ENCODE data around the gene MARS2. TPM values are rescaled to one million over a fixed set of nuclear protein-coding genes. Genes with fewer than 3 reads are reported as not detected.

MARS2 gene
- total and polyA plus RNA-seq, 4 donors = 3.7 to 12.3 (median 8.6) TPM

GRCh38 chr2:197711578-197711977, 6.4 kb downstream of the MARS2 start:
- TF ChIP-seq FOXA2 (IDR thresholded peaks at IDR 0.05) = no peak
- no peak for TF ChIP-seq MAX (IDR thresholded peaks at IDR 0.05)
- H3K27ac ChIP-seq (ENCODE audit: low read depth in 1 of 2, low read length in 2 of 2) = no peak overlapping the region
- no peaks in the 10 kb centered on the region for H3K9me3 ChIP-seq (ENCODE audit: control insufficient read depth in 4 of 4, low read length in 3 of 4)
- peaks cover 0 to 3% (median 1%) of the 10 kb centered on the region in 4 donors for H3K36me3 ChIP-seq (ENCODE audit: control insufficient read depth in 4 of 4, insufficient read depth in 3 of 4, low read depth in 1 of 4, low read length in 3 of 4)
- no peak overlapping the region for H3K9ac ChIP-seq (ENCODE audit: low read depth in 1 of 2, low read length in 2 of 2)
- H3K4me3 ChIP-seq (ENCODE audit: low read depth in 1 of 3, low read length in 3 of 3) = no peak overlapping the region
- no peak for DNase-seq (ENCODE audit: low spot score)
- H3K27me3 ChIP-seq (ENCODE audit: control insufficient read depth in 4 of 4, insufficient read depth in 4 of 4, low read length in 3 of 4) = no peaks in the 10 kb centered on the region
- H3K4me1 ChIP-seq (ENCODE audit: control insufficient read depth in 4 of 4, insufficient read depth in 4 of 4, low read length in 3 of 4) = peaks cover 2 to 23% (median 22%) of the 10 kb centered on the region in 4 donors

GRCh38 chr2:197713271-197713670, 8.1 kb downstream of the MARS2 start:
- TF ChIP-seq HNF4G (IDR thresholded peaks at IDR 0.05) = no peak
- TF ChIP-seq FOXA2 (IDR thresholded peaks at IDR 0.05) = no peak
- no peak for TF ChIP-seq EGR1 (IDR thresholded peaks at IDR 0.05; ENCODE audit: low read depth in 2 of 2)
- TF ChIP-seq RXRA (IDR thresholded peaks at IDR 0.05) = no peak
- no peak for TF ChIP-seq MAX (IDR thresholded peaks at IDR 0.05)
- TF ChIP-seq TAF1 (conservative IDR thresholded peaks at IDR 0.05) = no peak
- TF ChIP-seq YY1 (IDR thresholded peaks at IDR 0.05) = no peak
- TF ChIP-seq GABPA (IDR thresholded peaks at IDR 0.05 in 1 of 2, conservative IDR thresholded peaks at IDR 0.05 in 1 of 2) = no peak
- no peak for TF ChIP-seq NR2F2 (IDR thresholded peaks at IDR 0.05)
- TF ChIP-seq CTCF (IDR thresholded peaks at IDR 0.05; ENCODE audit: low read depth, low read length, missing input control) = no peak
- TF ChIP-seq REST (IDR thresholded peaks at IDR 0.05) = no peak
- TF ChIP-seq FOXA1 (IDR thresholded peaks at IDR 0.05) = no peak
- no peak for TF ChIP-seq JUND (IDR thresholded peaks at IDR 0.05)
- TF ChIP-seq RAD21 (IDR thresholded peaks at IDR 0.05) = no peak
- TF ChIP-seq ZBTB33 (IDR thresholded peaks at IDR 0.05) = no peak
- no peak for TF ChIP-seq ATF3 (IDR thresholded peaks at IDR 0.05)
- TF ChIP-seq SP1 (IDR thresholded peaks at IDR 0.05) = no peak
- TF ChIP-seq HNF4A (conservative IDR thresholded peaks at IDR 0.05) = no peak
- no peak for DNase-seq (ENCODE audit: low spot score)
- H3K27ac ChIP-seq (ENCODE audit: low read depth in 1 of 2, low read length in 2 of 2) = no peak overlapping the region
- peaks cover 0 to 3% (median 1%) of the 10 kb centered on the region in 4 donors for H3K36me3 ChIP-seq (ENCODE audit: control insufficient read depth in 4 of 4, insufficient read depth in 3 of 4, low read depth in 1 of 4, low read length in 3 of 4)
- H3K9me3 ChIP-seq (ENCODE audit: control insufficient read depth in 4 of 4, low read length in 3 of 4) = no peaks in the 10 kb centered on the region
- 72% methylated on average over 3 of the region's 3 CpGs for WGBS
- peaks cover 0 to 7% (median 7%) of the 10 kb centered on the region in 4 donors for H3K4me1 ChIP-seq (ENCODE audit: control insufficient read depth in 4 of 4, insufficient read depth in 4 of 4, low read length in 3 of 4)
- no peaks in the 10 kb centered on the region for H3K27me3 ChIP-seq (ENCODE audit: control insufficient read depth in 4 of 4, insufficient read depth in 4 of 4, low read length in 3 of 4)
- H3K9ac ChIP-seq (ENCODE audit: low read depth in 1 of 2, low read length in 2 of 2) = no peak overlapping the region
- H3K4me3 ChIP-seq (ENCODE audit: low read depth in 1 of 3, low read length in 3 of 3) = no peak overlapping the region
